Nephron progenitor cell (in vitro differentiated cells): ENCODE data around the gene FAM20A.

Experiments used
- DNase-seq: peaks from one replicate; pipeline ENCODE4 v3.0.0; 2021
- H3K27ac Mint-ChIP-seq: 2 replicates; pipeline ENCODE4 v1.8.0; 2021; ENCODE audit warnings: mild to moderate bottlenecking, moderate library complexity, mixed read lengths
- H3K27me3 Mint-ChIP-seq: 2 replicates; pipeline ENCODE4 v1.8.0; 2021; ENCODE audit warnings: mild to moderate bottlenecking, low read depth, mixed read lengths; ENCODE audit not compliant: poor library complexity
- H3K36me3 Mint-ChIP-seq: 2 replicates; pipeline ENCODE4 v1.8.0; 2021; ENCODE audit warnings: low read depth, mixed read lengths
- H3K4me1 Mint-ChIP-seq: 2 replicates; pipeline ENCODE4 v1.8.0; 2021; ENCODE audit warnings: mixed read lengths
- H3K4me3 Mint-ChIP-seq: 2 replicates; pipeline ENCODE4 v1.8.0; 2021; ENCODE audit warnings: mild to moderate bottlenecking, moderate library complexity, mixed read lengths
- H3K9me3 Mint-ChIP-seq: 2 replicates; pipeline ENCODE4 v1.8.0; 2021; ENCODE audit warnings: mild to moderate bottlenecking, moderate library complexity, mixed read lengths
- CTCF ChIP-seq: fragments of 200-600 bp; sonication (generic); IDR thresholded peaks from 2 replicates; pipeline ENCODE4 v1.5.0; 2021; ENCODE audit warnings: antibody characterized with exemption

Gene FAM20A

GRCh38 chr17:68579194-68579927, 21.8 kb downstream of the FAM20A start:
- DNase-seq = no peak
- H3K4me1 Mint-ChIP-seq = peaks cover 19% of the 10 kb centered on the region
- H3K9me3 Mint-ChIP-seq = no peaks in the 10 kb centered on the region
- H3K27ac Mint-ChIP-seq = no peak overlapping the region
- H3K27me3 Mint-ChIP-seq = peaks cover 12% of the 10 kb centered on the region
- no peaks in the 10 kb centered on the region for H3K36me3 Mint-ChIP-seq
- no peak for TF ChIP-seq CTCF
- no peak overlapping the region for H3K4me3 Mint-ChIP-seq

GRCh38 chr17:68578236-68578635, 22.9 kb downstream of the FAM20A start:
- H3K4me1 Mint-ChIP-seq = peaks cover 19% of the 10 kb centered on the region
- H3K27me3 Mint-ChIP-seq = peaks cover 12% of the 10 kb centered on the region
- no peaks in the 10 kb centered on the region for H3K9me3 Mint-ChIP-seq
- no peak for DNase-seq
- H3K4me3 Mint-ChIP-seq = no peak overlapping the region
- no peak for TF ChIP-seq CTCF
- H3K27ac Mint-ChIP-seq = peak overlapping the region; percentile 39
- H3K36me3 Mint-ChIP-seq = no peaks in the 10 kb centered on the region

GRCh38 chr17:68577497-68577821, 23.7 kb downstream of the FAM20A start:
- H3K4me1 Mint-ChIP-seq = peaks cover 19% of the 10 kb centered on the region
- no peak for DNase-seq
- H3K36me3 Mint-ChIP-seq = no peaks in the 10 kb centered on the region
- H3K9me3 Mint-ChIP-seq = no peaks in the 10 kb centered on the region
- TF ChIP-seq CTCF = no peak
- peaks cover 16% of the 10 kb centered on the region for H3K27me3 Mint-ChIP-seq
- no peak overlapping the region for H3K4me3 Mint-ChIP-seq
- no peak overlapping the region for H3K27ac Mint-ChIP-seq

GRCh38 chr17:68576811-68577496, 24.2 kb downstream of the FAM20A start:
- Mint-ChIP-seq H3K27ac (no peak overlapping the region), H3K4me3 (no peak overlapping the region), H3K4me1 (peaks cover 17% of the 10 kb centered on the region), H3K9me3 (no peaks in the 10 kb centered on the region), H3K36me3 (no peaks in the 10 kb centered on the region), H3K27me3 (peaks cover 16% of the 10 kb centered on the region)
- TF ChIP-seq CTCF = no peak
- no peak for DNase-seq

- Mint-ChIP-seq H3K4me3 (no peak overlapping the region), H3K36me3 (no peaks in the 10 kb centered on the region), H3K27me3 (peaks cover 16% of the 10 kb centered on the region), H3K4me1 (peaks cover 14% of the 10 kb centered on the region), H3K27ac (no peak overlapping the region), H3K9me3 (no peaks in the 10 kb centered on the region)
- TF ChIP-seq CTCF = no peak
- no peak for DNase-seq
These were observed 25.0 kb downstream of the FAM20A start for GRCh38 chr17:68576137-68576536.

- TF ChIP-seq CTCF = no peak
- Mint-ChIP-seq H3K9me3 (no peaks in the 10 kb centered on the region), H3K27me3 (peaks cover 4% of the 10 kb centered on the region), H3K36me3 (no peaks in the 10 kb centered on the region), H3K4me3 (no peak overlapping the region), H3K27ac (no peak overlapping the region), H3K4me1 (no peaks in the 10 kb centered on the region)
- no peak for DNase-seq
These were observed 27.8 kb downstream of the FAM20A start for GRCh38 chr17:68573338-68573737.
